ENCODE results near the gene ODAD4.

Gene ODAD4, protein sequence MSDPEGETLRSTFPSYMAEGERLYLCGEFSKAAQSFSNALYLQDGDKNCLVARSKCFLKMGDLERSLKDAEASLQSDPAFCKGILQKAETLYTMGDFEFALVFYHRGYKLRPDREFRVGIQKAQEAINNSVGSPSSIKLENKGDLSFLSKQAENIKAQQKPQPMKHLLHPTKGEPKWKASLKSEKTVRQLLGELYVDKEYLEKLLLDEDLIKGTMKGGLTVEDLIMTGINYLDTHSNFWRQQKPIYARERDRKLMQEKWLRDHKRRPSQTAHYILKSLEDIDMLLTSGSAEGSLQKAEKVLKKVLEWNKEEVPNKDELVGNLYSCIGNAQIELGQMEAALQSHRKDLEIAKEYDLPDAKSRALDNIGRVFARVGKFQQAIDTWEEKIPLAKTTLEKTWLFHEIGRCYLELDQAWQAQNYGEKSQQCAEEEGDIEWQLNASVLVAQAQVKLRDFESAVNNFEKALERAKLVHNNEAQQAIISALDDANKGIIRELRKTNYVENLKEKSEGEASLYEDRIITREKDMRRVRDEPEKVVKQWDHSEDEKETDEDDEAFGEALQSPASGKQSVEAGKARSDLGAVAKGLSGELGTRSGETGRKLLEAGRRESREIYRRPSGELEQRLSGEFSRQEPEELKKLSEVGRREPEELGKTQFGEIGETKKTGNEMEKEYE

DNA sequence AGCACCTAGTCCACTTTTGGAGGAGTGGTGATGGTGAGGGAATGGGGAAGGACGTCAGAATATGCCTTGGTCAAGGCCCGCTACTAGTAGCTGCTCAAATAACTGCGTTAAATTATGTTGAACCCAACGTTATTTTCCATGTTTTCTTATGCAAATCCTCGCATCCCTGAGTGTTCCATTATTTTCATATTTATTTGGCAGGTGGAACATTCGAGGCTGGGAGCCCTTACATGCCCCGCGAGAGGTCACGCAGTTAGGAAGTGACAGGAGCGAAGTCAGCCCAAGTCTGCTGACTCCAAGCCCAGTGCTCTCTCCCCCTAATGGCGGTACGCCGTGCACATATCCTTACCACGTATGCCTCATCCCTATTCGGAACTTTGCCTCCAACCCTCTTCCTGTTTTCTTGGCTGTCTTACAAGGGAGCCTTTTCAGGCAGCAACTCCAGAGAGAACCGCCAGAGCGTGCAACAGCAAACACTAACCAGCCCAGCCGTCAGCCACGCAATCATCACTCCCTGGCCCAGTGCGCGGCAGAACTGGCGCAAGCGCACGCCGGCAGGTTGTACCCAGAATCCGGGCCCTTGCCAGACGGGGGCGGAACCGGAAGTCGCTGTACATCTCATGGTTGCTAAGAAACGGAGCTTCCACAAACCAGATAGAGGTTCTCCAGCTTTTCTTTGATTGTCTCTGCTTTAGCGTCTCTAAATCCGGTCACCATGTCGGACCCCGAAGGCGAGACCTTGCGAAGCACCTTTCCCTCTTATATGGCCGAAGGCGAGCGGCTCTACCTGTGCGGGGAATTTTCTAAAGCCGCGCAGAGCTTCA, at the start of gene ODAD4:
TSS of gene ODAD4 (plus strand) at position 609 of the 824 bp plus-strand sequence. CDS start at position 716, 107 bp downstream.
- POLR2A ChIA-PET: interaction anchor here (0.6 to 1.3 kb wide), 4 partner anchors 9 to 65 kb away, joined by 5 to 12 read pairs (median 8); partner anchors contain the start of genes ACLY, CNP and KLHL11
- TF ChIP-seq, protein P1, sequence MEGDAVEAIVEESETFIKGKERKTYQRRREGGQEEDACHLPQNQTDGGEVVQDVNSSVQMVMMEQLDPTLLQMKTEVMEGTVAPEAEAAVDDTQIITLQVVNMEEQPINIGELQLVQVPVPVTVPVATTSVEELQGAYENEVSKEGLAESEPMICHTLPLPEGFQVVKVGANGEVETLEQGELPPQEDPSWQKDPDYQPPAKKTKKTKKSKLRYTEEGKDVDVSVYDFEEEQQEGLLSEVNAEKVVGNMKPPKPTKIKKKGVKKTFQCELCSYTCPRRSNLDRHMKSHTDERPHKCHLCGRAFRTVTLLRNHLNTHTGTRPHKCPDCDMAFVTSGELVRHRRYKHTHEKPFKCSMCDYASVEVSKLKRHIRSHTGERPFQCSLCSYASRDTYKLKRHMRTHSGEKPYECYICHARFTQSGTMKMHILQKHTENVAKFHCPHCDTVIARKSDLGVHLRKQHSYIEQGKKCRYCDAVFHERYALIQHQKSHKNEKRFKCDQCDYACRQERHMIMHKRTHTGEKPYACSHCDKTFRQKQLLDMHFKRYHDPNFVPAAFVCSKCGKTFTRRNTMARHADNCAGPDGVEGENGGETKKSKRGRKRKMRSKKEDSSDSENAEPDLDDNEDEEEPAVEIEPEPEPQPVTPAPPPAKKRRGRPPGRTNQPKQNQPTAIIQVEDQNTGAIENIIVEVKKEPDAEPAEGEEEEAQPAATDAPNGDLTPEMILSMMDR (IDR thresholded peaks at IDR 0.05; ENCODE audit: control extremely low read depth, extremely low read depth, low read depth, missing control alignments): no peak
- CTCF ChIA-PET: interaction anchor here (0.7 to 2.4 kb wide), 12 partner anchors 8 to 349 kb away, joined by 3 to 13 read pairs (median 4); partner anchors contain the start of gene ACLY

DNA sequence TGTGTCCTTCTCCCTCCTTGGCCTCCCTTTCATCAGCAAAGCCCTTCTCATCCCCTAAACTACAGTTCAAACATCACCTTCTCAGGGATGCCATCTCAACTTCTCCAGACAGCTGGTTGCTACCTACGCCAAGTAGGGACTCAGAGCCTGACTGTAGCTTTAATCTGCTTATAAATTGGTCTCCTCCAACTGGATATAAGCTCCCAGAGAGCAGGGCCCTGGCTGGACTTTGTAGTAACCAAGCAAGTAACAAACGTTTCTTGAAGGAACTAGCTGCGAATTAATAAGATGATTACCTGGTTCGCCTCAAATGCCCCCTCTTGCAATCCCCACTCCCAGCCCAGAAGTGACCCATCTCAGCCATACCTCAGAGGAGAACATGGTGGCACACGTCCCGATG, 47.7 kb upstream of the ODAD4 start:
- no peak for DNase-seq (ENCODE audit: extremely low spot score)
- CTCF ChIA-PET: no interaction called here
- POLR2A ChIA-PET: no interaction called here
- TF ChIP-seq, protein P1 (IDR thresholded peaks at IDR 0.05; ENCODE audit: control extremely low read depth, extremely low read depth, low read depth, missing control alignments): no peak

More for the DNA sequence above, at the start of gene ODAD4:
- peak; percentile 96 for DNase-seq (ENCODE audit: extremely low spot score)

- CTCF ChIA-PET: interaction anchor here (2.8 kb wide), 1 partner anchor 21 kb away, joined by 6 read pairs; the partner anchor contains the start of gene KLHL11
- TF ChIP-seq, protein P1 (IDR thresholded peaks at IDR 0.05; ENCODE audit: control extremely low read depth, extremely low read depth, low read depth, missing control alignments): peak; percentile 17
- DNase-seq (ENCODE audit: extremely low spot score): no peak
- POLR2A ChIA-PET: no interaction called here
Measured at GRCh38 chr17:41885733-41886132, 44.7 kb upstream of the ODAD4 start.

DNA sequence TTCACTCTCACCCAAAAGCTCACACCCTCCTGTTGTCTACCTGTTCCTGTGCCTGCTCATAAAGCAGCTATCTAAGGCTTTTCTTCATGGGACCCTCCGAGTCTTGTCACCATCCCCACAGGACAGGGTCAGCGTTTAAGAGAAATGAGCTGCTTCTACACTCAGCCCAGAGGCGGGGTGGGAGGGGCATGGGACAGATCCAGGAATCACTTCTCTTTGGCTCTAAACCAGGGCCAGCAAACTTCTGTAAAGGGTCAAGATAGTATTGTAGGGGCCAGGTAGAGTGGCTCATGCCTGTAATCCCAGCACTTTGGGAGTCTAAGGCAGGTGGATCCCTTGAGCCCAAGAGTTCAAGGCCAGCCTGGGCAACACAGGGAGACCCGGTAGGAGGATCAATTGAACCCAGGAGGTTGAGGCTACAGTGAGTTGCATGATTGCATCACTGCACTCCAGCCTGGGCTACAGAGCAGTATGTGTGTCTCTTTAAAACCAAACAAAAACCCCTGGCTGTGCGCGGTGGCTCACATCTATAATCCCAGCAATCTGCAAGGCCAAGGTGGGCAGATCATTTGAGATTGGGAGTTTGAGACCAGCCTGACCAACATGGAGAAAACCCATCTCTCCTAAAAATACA, 42.0 kb upstream of the ODAD4 start:
- DNase-seq (ENCODE audit: extremely low spot score): no peak
- ChIA-PET POLR2A (no interaction called here), CTCF (interaction anchor here (0.6 kb wide), 1 partner anchor 398 kb away, joined by 3 read pairs; no protein-coding TSS in a partner anchor)
- TF ChIP-seq, protein P1 (IDR thresholded peaks at IDR 0.05; ENCODE audit: control extremely low read depth, extremely low read depth, low read depth, missing control alignments): no peak

GRCh38 chr17:41891135-41892020, 39.0 kb upstream of the ODAD4 start:
- TF ChIP-seq, protein P1 (IDR thresholded peaks at IDR 0.05; ENCODE audit: control extremely low read depth, extremely low read depth, low read depth, missing control alignments): no peak
- CTCF ChIA-PET: no interaction called here
- POLR2A ChIA-PET: interaction anchor here (1.0 kb wide), 1 partner anchor 340 kb away, joined by 3 read pairs; no protein-coding TSS in a partner anchor
- DNase-seq (ENCODE audit: extremely low spot score): no peak
